Neutrophil (primary cell): ENCODE results near the gene TARS2.

Source experiments
- H3K27ac ChIP-seq: fragments of 200-600 bp; sonication (generic); 2 replicates; pipeline ENCODE4 v1.5.1; 2016; ENCODE audit warnings: mild to moderate bottlenecking, moderate library complexity
- H3K27me3 ChIP-seq: fragments of 200-600 bp; sonication (generic); 2 replicates; pipeline ENCODE4 v1.6.0; 2016; ENCODE audit warnings: mild to moderate bottlenecking
- H3K36me3 ChIP-seq: fragments of 200-600 bp; sonication (generic); 2 replicates; pipeline ENCODE4 v1.5.1; 2017
- H3K4me1 ChIP-seq, 2 experiments: fragments of 200-600 bp in 1 of 2; sonication (generic) in 1 of 2; 1 replicate in 1 of 2; 2 replicates in 1 of 2; pipeline versions ENCODE4 v1.5.1 to v1.6.1; 2013 to 2016; ENCODE audit warnings: low read depth in 1 of 2, low read length in 1 of 2, mild to moderate bottlenecking in 1 of 2, moderate library complexity in 1 of 2; ENCODE audit not compliant: control insufficient read depth in 1 of 2, insufficient read depth in 1 of 2
- H3K4me3 ChIP-seq, 2 experiments: fragments of 200-600 bp in 1 of 2; sonication (generic) in 1 of 2; 1 replicate in 1 of 2; 2 replicates in 1 of 2; pipeline ENCODE4 v1.5.1; 2013 to 2016; ENCODE audit warnings: low read depth in 1 of 2, low read length in 1 of 2, mild to moderate bottlenecking in 1 of 2, moderate library complexity in 1 of 2
- H3K9me3 ChIP-seq: fragments of 200-600 bp; sonication (generic); 2 replicates; pipeline ENCODE4 v1.5.1; 2016
- TF ChIP-seq, protein P1 (sequence below): fragments of 200-600 bp; sonication (generic); IDR thresholded peaks from 2 replicates; pipeline ENCODE4 v1.5.1; 2016; ENCODE audit warnings: antibody characterized with exemption

TARS2 gene

DNA sequence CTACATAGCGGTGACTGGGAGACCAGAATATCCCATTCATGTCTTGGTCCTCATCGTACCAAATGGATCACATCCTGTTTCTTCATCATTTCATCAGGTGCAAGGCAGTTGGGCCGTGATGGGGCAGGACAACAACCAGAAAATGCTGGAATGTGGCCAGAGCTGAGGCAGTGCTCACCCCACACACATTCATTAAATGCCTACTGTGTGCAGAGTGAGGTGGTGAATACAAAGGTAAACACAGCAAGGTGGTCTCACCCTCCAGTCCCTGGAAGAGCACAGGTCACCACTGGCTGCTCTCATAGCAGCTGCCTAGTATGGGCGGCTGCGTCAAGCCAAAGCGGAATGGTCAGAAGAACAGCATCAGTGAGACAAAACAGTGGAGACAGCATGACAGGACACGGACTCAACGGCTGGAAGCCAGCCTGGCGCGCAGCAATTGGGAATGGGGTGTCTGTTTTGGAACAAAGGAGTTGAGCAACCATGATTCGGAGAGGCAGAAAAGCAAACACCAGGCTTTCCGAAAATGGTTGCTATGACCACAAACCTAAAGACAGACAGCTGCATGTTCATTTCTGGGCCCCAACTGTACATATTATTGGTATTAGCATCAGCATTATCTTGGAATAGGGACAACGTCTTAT lies 56.4 kb downstream of the TARS2 start:
- Histone ChIP-seq H3K27me3 (peaks cover 47% of the 10 kb centered on the region), H3K27ac (no peak overlapping the region), H3K9me3 (no peaks in the 10 kb centered on the region), H3K36me3 (no peaks in the 10 kb centered on the region), H3K4me3 (no peak overlapping the region), H3K4me1 (peaks cover 3 to 4% of the 10 kb centered on the region in 2 experiments)
- TF ChIP-seq, protein P1, sequence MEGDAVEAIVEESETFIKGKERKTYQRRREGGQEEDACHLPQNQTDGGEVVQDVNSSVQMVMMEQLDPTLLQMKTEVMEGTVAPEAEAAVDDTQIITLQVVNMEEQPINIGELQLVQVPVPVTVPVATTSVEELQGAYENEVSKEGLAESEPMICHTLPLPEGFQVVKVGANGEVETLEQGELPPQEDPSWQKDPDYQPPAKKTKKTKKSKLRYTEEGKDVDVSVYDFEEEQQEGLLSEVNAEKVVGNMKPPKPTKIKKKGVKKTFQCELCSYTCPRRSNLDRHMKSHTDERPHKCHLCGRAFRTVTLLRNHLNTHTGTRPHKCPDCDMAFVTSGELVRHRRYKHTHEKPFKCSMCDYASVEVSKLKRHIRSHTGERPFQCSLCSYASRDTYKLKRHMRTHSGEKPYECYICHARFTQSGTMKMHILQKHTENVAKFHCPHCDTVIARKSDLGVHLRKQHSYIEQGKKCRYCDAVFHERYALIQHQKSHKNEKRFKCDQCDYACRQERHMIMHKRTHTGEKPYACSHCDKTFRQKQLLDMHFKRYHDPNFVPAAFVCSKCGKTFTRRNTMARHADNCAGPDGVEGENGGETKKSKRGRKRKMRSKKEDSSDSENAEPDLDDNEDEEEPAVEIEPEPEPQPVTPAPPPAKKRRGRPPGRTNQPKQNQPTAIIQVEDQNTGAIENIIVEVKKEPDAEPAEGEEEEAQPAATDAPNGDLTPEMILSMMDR = no peak

DNA sequence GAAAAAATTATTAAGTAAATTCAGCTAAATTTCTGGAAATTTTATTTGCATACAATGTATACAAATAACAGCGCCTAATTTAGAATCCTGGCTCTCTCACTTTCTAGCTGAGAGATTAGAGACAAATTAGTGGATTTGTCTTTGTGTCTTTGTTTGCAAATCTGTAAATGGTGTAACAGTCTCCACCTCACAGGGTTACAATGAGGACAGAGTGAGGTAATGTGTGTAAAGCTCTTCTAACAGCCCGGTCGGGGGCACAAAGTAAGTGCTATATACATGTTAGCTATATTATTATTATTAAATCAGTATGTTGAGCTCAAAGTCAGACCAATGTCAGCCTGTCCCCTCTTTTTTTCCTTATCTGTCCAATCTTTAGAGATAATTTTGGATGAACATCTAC lies 57.0 kb downstream of the TARS2 start:
- Histone ChIP-seq H3K4me3 (no peak overlapping the region), H3K9me3 (no peaks in the 10 kb centered on the region), H3K4me1 (peaks cover 5 to 7% of the 10 kb centered on the region in 2 experiments), H3K36me3 (no peaks in the 10 kb centered on the region), H3K27me3 (peaks cover 51% of the 10 kb centered on the region), H3K27ac (no peak overlapping the region)
- TF ChIP-seq, protein P1 = no peak

DNA sequence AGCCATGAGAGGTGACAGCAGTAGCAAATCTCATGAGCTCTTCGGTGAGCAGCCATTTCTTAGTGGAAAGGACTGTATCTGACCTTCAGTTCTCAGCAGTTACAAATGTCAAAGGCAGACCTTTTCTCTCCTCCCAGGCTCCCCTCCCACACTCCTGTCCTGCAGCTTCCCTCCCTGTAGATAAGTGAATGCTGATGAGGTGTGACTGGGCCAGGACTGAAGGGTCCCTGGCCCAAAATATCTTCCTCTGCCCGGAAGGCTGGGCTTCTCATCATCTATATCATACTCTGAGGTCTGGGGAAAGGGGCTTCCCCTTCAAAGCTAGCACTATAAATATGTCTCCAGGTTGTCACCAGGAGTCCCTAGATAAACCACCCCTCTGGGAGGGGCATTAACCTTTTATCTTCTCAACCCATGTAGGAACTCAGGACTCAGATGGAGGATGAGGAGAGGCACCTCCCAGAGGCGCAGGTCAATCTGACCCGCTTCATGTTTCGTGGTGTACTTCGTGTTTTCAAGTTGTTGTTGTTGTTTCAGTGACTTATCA lies 58.3 kb downstream of the TARS2 start:
- Histone ChIP-seq H3K27me3 (peaks cover 64% of the 10 kb centered on the region), H3K4me1 (peaks cover 17 to 20% of the 10 kb centered on the region in 2 experiments), H3K27ac (no peak overlapping the region), H3K9me3 (no peaks in the 10 kb centered on the region), H3K36me3 (no peaks in the 10 kb centered on the region), H3K4me3 (no peak overlapping the region)
- TF ChIP-seq, protein P1 = no peak

DNA sequence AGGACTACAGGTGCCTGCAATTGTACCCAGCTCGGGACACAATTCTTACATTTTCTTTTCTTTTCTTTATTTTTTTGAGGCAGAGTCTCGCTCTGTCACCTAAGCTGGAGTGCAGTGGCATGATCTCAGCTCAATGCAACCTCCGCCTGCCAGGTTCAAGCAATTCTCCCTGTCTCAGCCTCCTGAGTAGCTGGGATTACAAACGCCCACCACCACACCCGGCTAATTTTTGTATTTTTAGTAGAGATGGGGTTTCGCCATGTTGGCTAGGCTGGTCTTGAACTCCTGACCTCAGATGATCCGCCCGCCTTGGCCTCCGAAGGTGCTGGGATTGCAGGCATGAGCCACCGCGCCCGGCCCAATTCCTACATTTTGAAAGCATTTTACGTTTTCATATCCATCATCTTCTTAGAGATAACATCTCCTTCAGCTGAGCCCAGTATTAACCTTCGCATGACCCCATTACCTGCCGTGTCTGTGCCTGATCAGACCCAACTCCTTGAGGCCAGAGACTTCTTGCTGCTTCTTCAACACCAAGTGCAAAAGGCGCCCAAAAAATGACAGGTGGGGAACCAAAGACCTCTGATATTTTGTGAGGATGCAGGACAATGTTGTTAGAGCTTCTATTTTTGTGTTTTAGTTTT lies 59.2 kb downstream of the TARS2 start:
- Histone ChIP-seq H3K9me3 (no peaks in the 10 kb centered on the region), H3K27me3 (peaks cover 66% of the 10 kb centered on the region)

DNA sequence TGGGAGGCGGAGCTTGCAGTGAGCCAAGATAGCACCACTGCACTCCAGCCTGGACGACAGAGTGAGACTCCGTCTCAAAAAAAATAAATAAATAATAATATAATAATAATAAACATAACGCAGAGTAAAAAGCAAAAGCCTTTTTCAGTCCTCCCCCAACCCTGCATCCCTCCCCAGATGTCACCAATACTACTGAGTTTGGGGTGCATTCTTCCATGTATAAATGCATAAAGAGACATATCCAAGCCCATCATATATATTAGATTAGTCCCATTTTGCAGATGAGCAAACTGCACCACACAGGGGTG lies 61.1 kb downstream of the TARS2 start:
- Histone ChIP-seq H3K27ac (peak overlapping the region; percentile 64), H3K27me3 (peaks cover 66% of the 10 kb centered on the region), H3K9me3 (no peaks in the 10 kb centered on the region), H3K4me3 (peak overlapping the region; percentile 68 to 77), H3K4me1 (peaks cover 44 to 47% of the 10 kb centered on the region in 2 experiments), H3K36me3 (no peaks in the 10 kb centered on the region)
- TF ChIP-seq, protein P1 = no peak

More for the DNA sequence above, 59.2 kb downstream of the TARS2 start:
- Histone ChIP-seq H3K27ac (no peak overlapping the region), H3K36me3 (no peaks in the 10 kb centered on the region), H3K4me3 (no peak overlapping the region), H3K4me1 (peaks cover 25 to 29% of the 10 kb centered on the region in 2 experiments)
- TF ChIP-seq, protein P1 = no peak
